Spleen (tissue), 11 donors: ENCODE data around the gene GABRG3. TPM values are rescaled to one million over a fixed set of nuclear protein-coding genes. Genes with fewer than 3 reads are reported as not detected.

Source experiments
- DNase-seq: peaks from one replicate; pipeline ENCODE4 v3.0.0-alpha.2; 2020
- H3K27ac ChIP-seq, 8 donors: fragments of 200-600 bp; sonication (generic) in 7 of 8; 1 replicate in 4 of 8; 2 replicates in 4 of 8; pipeline versions ENCODE4 v1.5.0 to v1.8.0; 2016 to 2021; ENCODE audit warnings: inconsistent platforms in 4 of 8, mild to moderate bottlenecking in 4 of 8, moderate library complexity in 1 of 8
- H3K27me3 ChIP-seq, 7 donors: fragments of 200-600 bp; sonication (generic) in 6 of 7; replicated peaks in 1 of 7; 1 replicate in 4 of 7; 2 replicates in 3 of 7; pipeline versions ENCODE4 v1.5.0 to v1.8.0; 2016 to 2021; ENCODE audit warnings: inconsistent platforms in 3 of 7, mild to moderate bottlenecking in 1 of 7
- H3K36me3 ChIP-seq, 6 donors: fragments of 200-600 bp; sonication (generic) in 5 of 6; 1 replicate in 4 of 6; 2 replicates in 2 of 6; pipeline versions ENCODE4 v1.5.0 to v1.8.0; 2016 to 2021; ENCODE audit warnings: inconsistent platforms in 2 of 6
- H3K4me1 ChIP-seq, 6 donors: fragments of 200-600 bp; sonication (generic) in 5 of 6; 1 replicate in 3 of 6; 2 replicates in 3 of 6; pipeline versions ENCODE4 v1.5.0 to v1.8.0; 2016 to 2021; ENCODE audit warnings: inconsistent platforms in 3 of 6
- H3K4me3 ChIP-seq, 8 donors: fragments of 200-600 bp; sonication (generic) in 7 of 8; 1 replicate in 4 of 8; 2 replicates in 4 of 8; pipeline versions ENCODE4 v1.5.0 to v1.8.0; 2016 to 2021; ENCODE audit warnings: inconsistent platforms in 4 of 8, mild to moderate bottlenecking in 4 of 8, moderate library complexity in 2 of 8
- H3K9me3 ChIP-seq, 8 donors: fragments of 200-600 bp; sonication (generic) in 7 of 8; 1 replicate in 4 of 8; 2 replicates in 4 of 8; pipeline versions ENCODE4 v1.5.0 to v1.8.0; 2016 to 2021; ENCODE audit warnings: inconsistent platforms in 4 of 8
- POLR2A ChIP-seq, 3 donors: fragments of 450-650 bp; IDR thresholded peaks; one replicate each; pipeline ENCODE4 v1.5.1; 2017; ENCODE audit warnings: antibody characterized with exemption in 3 of 3, mild to moderate bottlenecking in 1 of 3
- POLR2AphosphoS5 ChIP-seq, 3 donors: sonication (generic); formaldehyde crosslinking; IDR thresholded peaks; one replicate each; pipeline ENCODE4 v1.5.1; 2017; ENCODE audit warnings: antibody characterized with exemption in 3 of 3
- WGBS, 5 donors: extraction: QIAGEN DNeasy Blood & Tissue Kit in 3 of 5; methylation state at CpG; one replicate each; pipeline versions ENCODE4 v1.1.5 to v1.1.7; 2013 to 2018; 5-methylcytosine and 5-hydroxymethylcytosine counted together
- intact Hi-C: fragments of 100-400 bp; cut with DNase I; formaldehyde crosslinking; loops from one replicate; pipeline ENCODE4 v1.15.0; 2023; ENCODE audit warnings: low total_unique reads
- polyA plus RNA-seq, 3 donors: library from polyadenylated mRNA; stranded (reverse); fragments of 200-250 nt; gene quantifications; one replicate each; pipeline ENCODE4 v1.2.1, GENCODE V29; 2013
- total RNA-seq, 7 donors: library from RNA; depleted of rRNA in 3 of 7; stranded (reverse); fragments of >200 nt in 3 of 7; fragmentation: NEBNext Ultra II Directional in 4 of 7; extraction: Animal tissue kit (Norgen Biotek cat#: 25700) in 4 of 7; gene quantifications; one replicate each; pipeline versions ENCODE4 v1.1.0 to v1.2.1, GENCODE V29; 2016 to 2021
- TF ChIP-seq, protein P1 (sequence below), 11 experiments: fragments of 200-600 bp in 7 of 11; fragments of 450-650 bp in 4 of 11; sonication (generic) in 4 of 11; IDR thresholded peaks in 8 of 11; conservative IDR thresholded peaks in 3 of 11; 1 replicate in 7 of 11; 2 replicates in 4 of 11; pipeline versions ENCODE4 v1.4.0 to v1.8.0; 2016 to 2021; ENCODE audit warnings: antibody characterized with exemption in 11 of 11, inconsistent platforms in 4 of 11, mild to moderate bottlenecking in 1 of 11
- donor health status: healthy with polysubstance abuse.
- donor health status: DM: no; HTN: no; CAD: no; lungs with moderate emphysema.
- donor health status: DM: no; HTN: no; CAD: no.
- donor health status: Bipolar disorder and iron deficiency.
- donor health status: healthy.
- donor health status: DM: no; HTN: no; CAD: no.
- donor health status: DM: yes; HTN: yes; CAD: no.

The GABRG3 gene
- total and polyA plus RNA-seq, 10 donors = 0.14 to 19.6 (median 1.6) TPM

- WGBS, 5 donors = 73 to 89% (median 84%) methylated on average over 6 of the region's 6 CpGs
- intact Hi-C loops = no loop called here
- TF ChIP-seq POLR2AphosphoS5 (IDR thresholded peaks at IDR 0.05) = no peak
- TF ChIP-seq, protein P1, sequence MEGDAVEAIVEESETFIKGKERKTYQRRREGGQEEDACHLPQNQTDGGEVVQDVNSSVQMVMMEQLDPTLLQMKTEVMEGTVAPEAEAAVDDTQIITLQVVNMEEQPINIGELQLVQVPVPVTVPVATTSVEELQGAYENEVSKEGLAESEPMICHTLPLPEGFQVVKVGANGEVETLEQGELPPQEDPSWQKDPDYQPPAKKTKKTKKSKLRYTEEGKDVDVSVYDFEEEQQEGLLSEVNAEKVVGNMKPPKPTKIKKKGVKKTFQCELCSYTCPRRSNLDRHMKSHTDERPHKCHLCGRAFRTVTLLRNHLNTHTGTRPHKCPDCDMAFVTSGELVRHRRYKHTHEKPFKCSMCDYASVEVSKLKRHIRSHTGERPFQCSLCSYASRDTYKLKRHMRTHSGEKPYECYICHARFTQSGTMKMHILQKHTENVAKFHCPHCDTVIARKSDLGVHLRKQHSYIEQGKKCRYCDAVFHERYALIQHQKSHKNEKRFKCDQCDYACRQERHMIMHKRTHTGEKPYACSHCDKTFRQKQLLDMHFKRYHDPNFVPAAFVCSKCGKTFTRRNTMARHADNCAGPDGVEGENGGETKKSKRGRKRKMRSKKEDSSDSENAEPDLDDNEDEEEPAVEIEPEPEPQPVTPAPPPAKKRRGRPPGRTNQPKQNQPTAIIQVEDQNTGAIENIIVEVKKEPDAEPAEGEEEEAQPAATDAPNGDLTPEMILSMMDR (IDR thresholded peaks at IDR 0.05 in 8 of 11, conservative IDR thresholded peaks at IDR 0.05 in 3 of 11) = no peak
- TF ChIP-seq POLR2A (IDR thresholded peaks at IDR 0.05) = no peak
Measured at GRCh38 chr15:27457766-27458165, 486.8 kb downstream of the GABRG3 start.

GRCh38 chr15:27458345-27459084, 487.5 kb downstream of the GABRG3 start:
- DNase-seq = no peak
- H3K4me3 ChIP-seq = no peak overlapping the region
- intact Hi-C loops = no loop called here
- no peaks in the 10 kb centered on the region for H3K36me3 ChIP-seq
- H3K27me3 ChIP-seq = no peaks in the 10 kb centered on the region
- H3K27ac ChIP-seq = no peak overlapping the region
- TF ChIP-seq, protein P1 (IDR thresholded peaks at IDR 0.05 in 8 of 11, conservative IDR thresholded peaks at IDR 0.05 in 3 of 11) = no peak
- TF ChIP-seq POLR2AphosphoS5 (IDR thresholded peaks at IDR 0.05) (no peak), POLR2A (IDR thresholded peaks at IDR 0.05) (no peak)
- peaks cover 0 to 14% (median 4%) of the 10 kb centered on the region in 6 donors for H3K4me1 ChIP-seq
- peaks cover 0 to 14% (median 0%) of the 10 kb centered on the region in 8 donors for H3K9me3 ChIP-seq
- WGBS, 5 donors = 75 to 84% (median 81%) methylated on average over 14 of the region's 14 CpGs

More at GRCh38 chr15:27457766-27458165, 486.8 kb downstream of the GABRG3 start:
- no peaks in the 10 kb centered on the region for H3K27me3 ChIP-seq
- peaks cover 0 to 14% (median 4%) of the 10 kb centered on the region in 6 donors for H3K4me1 ChIP-seq
- no peaks in the 10 kb centered on the region for H3K36me3 ChIP-seq
- peaks cover 0 to 14% (median 0%) of the 10 kb centered on the region in 8 donors for H3K9me3 ChIP-seq
- H3K4me3 ChIP-seq = no peak overlapping the region
- H3K27ac ChIP-seq = no peak overlapping the region
- DNase-seq = no peak

- 77 to 82% (median 79%) methylated on average over 4 of the region's 4 CpGs for WGBS, 5 donors
Measured at GRCh38 chr15:27459836-27460235, 488.9 kb downstream of the GABRG3 start.

GRCh38 chr15:27461181-27461580, 490.2 kb downstream of the GABRG3 start:
- intact Hi-C loops = no loop called here

More at GRCh38 chr15:27459836-27460235, 488.9 kb downstream of the GABRG3 start:
- TF ChIP-seq POLR2A (IDR thresholded peaks at IDR 0.05) (no peak), POLR2AphosphoS5 (IDR thresholded peaks at IDR 0.05) (no peak)
- TF ChIP-seq, protein P1 (IDR thresholded peaks at IDR 0.05 in 8 of 11, conservative IDR thresholded peaks at IDR 0.05 in 3 of 11) = no peak
- Histone ChIP-seq H3K27ac (no peak overlapping the region), H3K27me3 (no peaks in the 10 kb centered on the region), H3K4me3 (no peak overlapping the region), H3K4me1 (peaks cover 0 to 14% (median 4%) of the 10 kb centered on the region in 6 donors), H3K9me3 (peaks cover 0 to 14% (median 0%) of the 10 kb centered on the region in 8 donors), H3K36me3 (no peaks in the 10 kb centered on the region)
- intact Hi-C loops = no loop called here
- no peak for DNase-seq

More at GRCh38 chr15:27461181-27461580, 490.2 kb downstream of the GABRG3 start:
- no peak overlapping the region for H3K27ac ChIP-seq
- peaks cover 0 to 18% (median 4%) of the 10 kb centered on the region in 6 donors for H3K4me1 ChIP-seq
- TF ChIP-seq, protein P1 (IDR thresholded peaks at IDR 0.05 in 8 of 11, conservative IDR thresholded peaks at IDR 0.05 in 3 of 11) = no peak
- no peak for TF ChIP-seq POLR2AphosphoS5 (IDR thresholded peaks at IDR 0.05)
- no peak for TF ChIP-seq POLR2A (IDR thresholded peaks at IDR 0.05)
- H3K4me3 ChIP-seq = no peak overlapping the region
- WGBS, 5 donors = 72 to 89% (median 83%) methylated on average over 5 of the region's 5 CpGs
- no peaks in the 10 kb centered on the region for H3K36me3 ChIP-seq
- DNase-seq = no peak
- H3K27me3 ChIP-seq = no peaks in the 10 kb centered on the region
- H3K9me3 ChIP-seq = peaks cover 0 to 14% (median 0%) of the 10 kb centered on the region in 8 donors
